GM20431 (cell line): Measurements from ENCODE around the gene TMEM208.

ENCODE experiments used
- in situ Hi-C: fragments of 300-500 bp; cut with MseI, MboI; formaldehyde crosslinking; loops from one replicate; pipeline ENCODE4 v1.15.0; 2020; ENCODE audit warnings: low sequenced_read_pairs; ENCODE audit not compliant: unreplicated experiment

The TMEM208 gene

GRCh38 chr16:67226804-67227566 is at the start of gene TMEM208:
Gene TMEM208, plus strand, starts transcription at chr16:67227130. Its CDS starts 89 bp downstream, at chr16:67227219.
- in situ Hi-C loops, result no loop called here

GRCh38 chr16:67177743-67178699 is 48.9 kb upstream of the TMEM208 start:
- in situ Hi-C loops, result no loop called here

- in situ Hi-C loops, result no loop called here
Measured at GRCh38 chr16:67179421-67180080, 47.4 kb upstream of the TMEM208 start.

- in situ Hi-C loops, result no loop called here
Measured at GRCh38 chr16:67180166-67180565, 46.8 kb upstream of the TMEM208 start.

- in situ Hi-C loops, result no loop called here
Measured at GRCh38 chr16:67181346-67181745, 45.6 kb upstream of the TMEM208 start.

- in situ Hi-C loops, result no loop called here
Measured at GRCh38 chr16:67182288-67182687, 44.6 kb upstream of the TMEM208 start.

GRCh38 chr16:67183284-67183626 is 43.7 kb upstream of the TMEM208 start:
- in situ Hi-C loops, result no loop called here

GRCh38 chr16:67183627-67184452 is 43.1 kb upstream of the TMEM208 start, which contains the start of gene MATCAP1:
Gene MATCAP1, minus strand, starts transcription at chr16:67183963. Its CDS starts 3,353 bp downstream, at chr16:67180610.
- in situ Hi-C loops, result no loop called here

- in situ Hi-C loops, result no loop called here
Measured at GRCh38 chr16:67184453-67184994, 42.4 kb upstream of the TMEM208 start.

GRCh38 chr16:67184995-67185650 is 41.8 kb upstream of the TMEM208 start:
- in situ Hi-C loops, result no loop called here

- in situ Hi-C loops, result no loop called here
Measured at GRCh38 chr16:67185651-67186134, 41.2 kb upstream of the TMEM208 start.

- in situ Hi-C loops, result no loop called here
Measured at GRCh38 chr16:67186550-67186950, 40.4 kb upstream of the TMEM208 start.

GRCh38 chr16:67187175-67187890 is 39.6 kb upstream of the TMEM208 start:
- in situ Hi-C loops, result no loop called here

GRCh38 chr16:67188323-67188722 is 38.6 kb upstream of the TMEM208 start:
- in situ Hi-C loops, result no loop called here

GRCh38 chr16:67188798-67189197 is 38.1 kb upstream of the TMEM208 start:
- in situ Hi-C loops, result no loop called here

- in situ Hi-C loops, result no loop called here
Measured at GRCh38 chr16:67190041-67190440, 36.9 kb upstream of the TMEM208 start, which contains the start of gene EXOC3L1. Gene EXOC3L1, minus strand, starts transcription at chr16:67190136. Its CDS starts 460 bp downstream, at chr16:67189676.

GRCh38 chr16:67190448-67191399 is 36.2 kb upstream of the TMEM208 start:
- in situ Hi-C loops, result no loop called here
